ENCODE results near the gene GPC6.

GPC6 gene

DNA sequence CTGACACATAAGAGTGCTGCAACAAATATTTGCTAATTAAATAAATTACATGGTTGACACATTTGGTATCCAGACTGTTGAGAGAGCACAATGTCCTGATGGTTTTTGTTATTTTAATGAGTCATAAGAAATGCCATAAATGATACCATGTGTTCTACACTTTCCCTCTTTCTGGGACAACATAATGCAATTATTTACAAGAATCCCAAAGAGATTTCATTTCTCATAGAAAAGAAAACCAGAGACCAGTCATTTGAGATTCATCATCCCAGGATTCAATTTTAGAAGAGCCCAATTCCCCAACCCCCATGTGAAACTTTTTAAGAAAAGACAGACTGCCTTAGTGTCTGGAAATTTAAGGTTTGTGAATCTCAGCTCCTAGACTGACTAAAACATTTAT is 853.3 kb downstream of the GPC6 start:
- DNase-seq, result no peak

GRCh38 chr13:94080527-94080926 is 853.9 kb downstream of the GPC6 start:
- DNase-seq, result no peak

DNA sequence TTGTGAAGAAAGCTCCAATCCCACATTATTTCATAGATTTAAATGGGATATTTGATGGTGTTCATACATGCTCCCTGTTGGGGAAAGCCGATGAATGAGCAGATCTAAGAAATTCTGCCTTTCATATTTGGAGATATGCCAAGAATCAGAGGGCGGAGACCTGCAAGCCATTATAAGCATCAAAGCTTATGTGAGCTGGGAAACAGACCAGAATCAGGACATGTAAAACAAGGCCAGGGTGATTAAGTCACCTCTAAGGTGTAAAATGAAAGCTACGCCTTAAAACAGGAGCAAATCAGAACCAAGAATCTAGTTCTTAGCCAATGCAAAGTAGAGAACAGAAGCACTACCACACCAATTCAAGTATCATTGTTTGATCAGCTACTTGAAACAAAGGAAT is 860.5 kb downstream of the GPC6 start:
- DNase-seq, result peak; percentile 44

DNA sequence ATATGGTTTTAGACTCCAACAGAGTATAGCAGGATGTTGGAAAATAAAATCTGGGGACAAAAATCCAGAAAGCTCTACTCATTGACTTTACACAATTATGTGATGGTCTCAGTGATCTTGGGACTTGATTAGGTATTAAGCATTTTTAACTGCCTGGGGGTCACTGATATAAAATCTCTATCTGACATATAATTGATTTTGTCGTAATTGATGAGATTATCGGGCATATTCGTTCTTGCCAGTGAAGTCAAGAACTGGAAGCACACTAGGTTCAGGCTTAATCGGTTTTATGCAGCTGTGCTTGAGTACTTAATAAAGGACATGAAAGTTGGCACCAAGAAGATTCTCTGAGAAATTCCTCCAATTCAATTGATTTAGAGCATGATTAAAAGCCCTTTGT is 862.1 kb downstream of the GPC6 start:
- no peak for DNase-seq

- no peak for DNase-seq
These were observed 864.3 kb downstream of the GPC6 start for GRCh38 chr13:94090773-94091480.

DNA sequence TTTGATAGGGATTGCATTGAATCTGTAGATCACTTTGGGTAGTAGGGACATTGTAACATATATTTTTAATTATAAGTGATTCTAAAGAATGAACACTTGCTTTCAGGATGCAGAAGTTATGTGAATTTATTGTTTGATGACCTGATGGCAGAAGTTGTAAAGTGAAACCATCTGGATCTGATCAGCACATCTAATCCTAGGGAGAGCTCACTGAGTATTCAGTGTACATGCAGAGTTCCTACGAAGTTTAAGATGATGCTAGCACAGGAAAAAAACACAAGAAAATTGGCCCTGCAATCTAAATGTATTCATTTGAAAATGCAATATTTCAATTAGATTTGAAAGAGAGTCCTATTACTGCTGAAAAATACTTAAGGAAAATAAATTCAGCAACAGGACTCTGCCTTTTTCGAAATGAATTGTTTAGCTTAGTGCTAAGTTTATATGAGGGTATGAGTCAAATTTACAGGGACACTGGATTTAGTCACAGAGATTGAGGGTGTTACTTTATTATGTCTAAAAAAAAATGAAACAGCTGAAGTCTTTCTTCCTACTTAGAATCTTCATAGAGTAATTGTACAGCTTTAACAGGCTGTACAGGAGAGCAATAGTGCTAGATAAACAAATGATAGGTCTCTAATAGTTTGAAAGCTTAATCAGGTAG is 867.2 kb downstream of the GPC6 start:
- DNase-seq, result no peak

DNA sequence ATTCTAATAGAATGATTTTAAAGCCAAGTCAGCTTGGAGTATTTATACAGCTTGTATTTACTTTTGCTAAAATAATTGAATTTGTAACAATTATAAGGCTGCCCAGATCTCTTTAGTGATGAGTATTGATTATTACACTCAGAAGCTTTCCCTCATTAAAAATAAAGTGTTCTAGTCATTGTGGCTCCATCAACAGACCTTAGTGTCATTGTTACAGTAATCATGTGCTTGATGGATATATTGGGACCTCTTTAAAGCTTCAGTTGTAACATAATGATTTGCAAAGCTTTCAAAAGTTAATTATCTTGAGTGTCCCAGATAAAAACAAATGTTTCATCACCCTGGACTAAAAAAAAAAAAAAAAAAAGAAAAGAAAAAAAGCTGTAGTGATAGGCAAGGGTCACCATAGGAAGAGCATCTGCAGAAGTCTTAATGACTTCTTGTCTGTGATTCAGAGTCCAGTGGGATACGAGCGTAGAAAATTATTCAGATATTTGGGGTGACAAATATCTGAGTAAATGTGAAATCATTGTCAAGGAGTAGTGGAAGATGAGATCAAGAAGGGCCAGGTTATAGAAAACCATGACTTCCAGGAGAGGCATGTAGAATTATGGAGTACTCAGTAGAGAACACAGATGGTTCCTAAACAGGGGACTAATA is 883.2 kb downstream of the GPC6 start:
- DNase-seq, result peak; percentile 61

DNA sequence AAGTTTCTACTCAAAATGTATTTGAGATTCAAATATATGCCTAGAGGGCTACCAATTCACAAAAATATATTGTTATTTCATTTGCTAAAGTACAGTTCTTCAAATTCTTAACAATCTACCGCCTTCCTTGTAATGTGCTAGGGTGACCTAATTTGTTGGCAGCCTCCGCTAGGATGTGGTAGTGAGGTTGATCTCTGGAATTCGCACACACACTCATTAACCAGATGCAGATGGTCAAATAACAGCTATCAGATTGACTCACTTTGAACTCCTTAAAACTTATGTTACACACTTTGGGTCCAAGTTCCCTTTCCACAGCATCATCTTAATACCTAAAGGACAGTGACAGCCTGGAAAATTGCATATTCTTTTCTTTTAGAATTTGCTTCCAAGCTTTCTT is 885.6 kb downstream of the GPC6 start:
- no peak for DNase-seq

DNA sequence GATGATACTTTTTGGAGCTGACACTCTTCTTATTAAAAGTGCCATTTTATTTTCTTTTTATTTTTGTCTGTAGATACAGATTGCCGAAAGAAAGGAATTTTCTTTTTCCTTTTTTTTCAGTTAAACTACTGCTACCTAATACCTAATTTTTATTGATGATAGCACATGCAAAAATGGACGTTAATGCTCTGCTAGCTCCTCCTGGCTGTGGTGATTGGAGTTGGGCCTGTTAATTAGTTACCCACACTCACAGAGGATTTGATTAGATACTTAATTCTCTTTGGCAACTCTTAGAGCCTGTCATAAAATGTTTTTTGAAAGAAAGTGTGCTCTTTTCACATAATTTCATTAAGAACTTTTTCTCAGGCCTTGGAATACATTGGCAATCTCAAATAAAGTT is 886.1 kb downstream of the GPC6 start:
- DNase-seq, result no peak

- DNase-seq, result no peak
These were observed 886.6 kb downstream of the GPC6 start for GRCh38 chr13:94113245-94113644.

- no peak for DNase-seq
These were observed 887.6 kb downstream of the GPC6 start for GRCh38 chr13:94114166-94114565.

GRCh38 chr13:94115054-94115453 is 888.4 kb downstream of the GPC6 start:
- no peak for DNase-seq

- DNase-seq, result no peak
These were observed 892.8 kb downstream of the GPC6 start for GRCh38 chr13:94119360-94119936.

DNA sequence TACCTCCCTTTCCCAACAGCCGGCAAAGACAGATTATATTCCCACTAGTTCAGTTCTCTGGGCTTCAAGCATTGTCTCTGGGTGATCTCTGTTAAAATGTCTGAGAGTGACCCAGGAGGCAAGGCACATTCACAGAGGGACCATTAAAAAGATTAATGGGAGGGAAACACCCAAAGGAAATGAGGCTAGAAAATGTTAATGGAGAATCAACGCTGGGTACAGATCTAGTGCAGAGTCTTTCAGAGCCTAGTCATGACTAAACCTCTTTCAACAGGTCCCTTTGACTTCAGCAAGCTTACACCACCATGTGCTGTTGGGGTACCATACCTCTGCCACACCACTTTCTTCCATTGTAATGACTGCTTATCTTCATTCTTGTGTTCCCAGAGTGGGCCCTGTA is 894.3 kb downstream of the GPC6 start:
- no peak for DNase-seq

DNA sequence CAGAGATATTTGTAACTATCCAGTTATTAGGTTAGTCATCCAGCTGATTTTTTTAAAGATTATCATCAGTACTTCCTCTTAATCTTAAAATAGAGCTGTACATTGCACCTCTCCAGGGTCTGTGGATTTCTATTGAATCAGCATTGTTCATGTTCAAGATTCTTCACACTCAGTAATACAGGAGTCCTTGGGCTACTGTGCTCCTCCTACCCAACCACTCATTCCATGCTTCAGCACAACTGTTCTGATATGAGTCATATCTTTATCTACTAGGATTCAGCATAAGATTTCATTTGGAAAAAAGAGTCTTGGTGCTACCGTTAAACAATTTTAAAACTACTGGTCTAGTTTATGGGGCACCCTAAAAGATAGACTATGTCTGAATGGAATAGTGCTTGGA is 895.1 kb downstream of the GPC6 start:
- no peak for DNase-seq

DNA sequence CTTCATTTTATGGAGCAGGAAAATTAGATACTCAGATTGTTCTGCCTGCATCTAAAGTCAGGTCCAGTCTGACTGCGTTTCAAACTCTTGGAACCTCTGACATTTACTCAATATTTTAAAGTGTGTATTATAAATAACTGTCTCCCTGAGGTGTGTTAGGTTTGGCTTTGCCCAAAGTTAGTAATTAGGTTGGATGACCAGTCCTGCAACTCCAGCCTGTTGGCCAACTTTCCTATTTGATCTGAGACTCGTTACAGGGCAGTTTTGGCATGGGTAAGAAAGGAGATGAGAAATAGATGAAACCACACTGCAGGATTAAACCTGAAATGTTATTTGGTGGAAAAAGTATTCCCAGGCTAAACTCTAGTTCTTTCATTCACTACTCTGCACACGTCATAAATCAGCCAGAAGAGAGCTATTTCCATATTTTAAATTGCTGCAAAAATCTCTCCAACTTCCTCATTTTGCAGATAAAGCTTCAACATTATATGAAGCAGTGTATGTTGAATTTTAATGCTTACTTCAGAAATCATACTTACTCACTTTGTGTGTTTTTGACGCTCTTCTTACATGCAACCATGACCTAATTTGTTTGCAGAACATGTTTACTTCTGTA is 895.8 kb downstream of the GPC6 start:
- DNase-seq, result no peak

- no peak for DNase-seq
These were observed 897.0 kb downstream of the GPC6 start for GRCh38 chr13:94123557-94123956.

- DNase-seq, result no peak
These were observed 901.8 kb downstream of the GPC6 start for GRCh38 chr13:94128430-94128829.

DNA sequence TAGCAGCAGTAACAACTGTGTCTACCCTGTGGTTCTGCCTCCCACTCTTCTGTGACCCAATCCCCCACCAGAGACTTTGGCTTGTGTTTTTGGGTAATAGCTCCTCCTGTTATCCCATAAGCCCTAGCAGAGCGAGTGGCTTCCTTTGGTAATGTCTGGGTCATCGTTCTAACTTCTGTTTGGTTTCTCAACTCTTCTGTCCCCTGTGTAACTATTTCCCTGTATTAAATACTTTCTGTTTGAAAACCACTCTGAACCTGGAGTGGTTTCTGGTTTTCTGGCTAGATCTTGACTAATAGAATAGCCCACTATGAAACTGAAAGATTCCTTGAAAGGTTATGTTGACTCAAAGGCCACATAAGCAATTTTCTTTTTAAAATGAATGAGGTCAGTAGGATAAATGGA is 902.9 kb downstream of the GPC6 start:
- DNase-seq, result no peak

- no peak for DNase-seq
These were observed 912.2 kb downstream of the GPC6 start for GRCh38 chr13:94138831-94139230.

DNA sequence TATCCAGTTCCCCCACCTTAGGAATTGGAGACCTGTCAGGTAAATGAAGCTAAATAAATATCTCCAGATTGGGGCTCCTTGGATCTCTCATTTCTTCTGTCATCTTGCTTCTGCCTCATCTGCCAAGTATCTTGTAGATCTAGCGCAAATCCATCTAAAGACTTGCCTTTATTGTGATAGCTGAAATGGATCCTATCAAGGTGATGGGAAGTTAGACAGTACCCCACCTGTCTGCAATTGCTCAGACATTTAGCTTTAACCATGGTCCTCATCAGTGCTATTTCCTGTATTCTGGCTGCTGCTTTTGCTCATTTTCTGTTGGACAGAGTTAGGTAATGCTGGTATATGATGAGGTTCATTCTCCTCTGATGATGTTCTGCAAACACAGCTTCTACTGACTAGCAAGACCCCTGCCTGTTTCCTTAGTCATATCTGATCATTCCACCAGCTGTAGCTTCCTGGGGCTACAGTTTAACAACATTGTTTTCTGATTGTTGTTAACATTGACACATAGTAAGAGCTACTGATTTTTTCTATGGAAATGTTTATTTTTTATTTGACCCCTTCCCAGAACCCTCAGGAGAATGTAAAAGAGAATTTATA is 912.9 kb downstream of the GPC6 start:
- DNase-seq, result no peak

DNA sequence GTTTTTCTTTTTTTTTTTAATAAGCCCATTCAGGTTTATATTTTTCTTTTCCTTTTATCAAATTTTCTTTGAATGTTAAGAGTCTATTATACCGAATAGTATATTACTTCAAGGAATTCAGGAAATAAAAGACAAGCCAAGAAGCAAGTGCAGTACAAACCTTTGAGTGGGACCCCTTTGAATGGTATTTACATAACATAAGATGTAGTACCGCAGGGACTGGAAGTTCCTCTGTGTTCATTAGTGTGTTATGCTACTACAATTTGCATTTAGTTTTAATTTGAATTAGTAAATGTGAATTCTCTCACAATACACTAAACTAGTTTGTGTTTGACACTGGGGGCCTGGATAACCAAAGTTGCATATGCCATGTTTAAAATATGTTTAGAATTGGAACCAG is 913.4 kb downstream of the GPC6 start:
- DNase-seq, result no peak

DNA sequence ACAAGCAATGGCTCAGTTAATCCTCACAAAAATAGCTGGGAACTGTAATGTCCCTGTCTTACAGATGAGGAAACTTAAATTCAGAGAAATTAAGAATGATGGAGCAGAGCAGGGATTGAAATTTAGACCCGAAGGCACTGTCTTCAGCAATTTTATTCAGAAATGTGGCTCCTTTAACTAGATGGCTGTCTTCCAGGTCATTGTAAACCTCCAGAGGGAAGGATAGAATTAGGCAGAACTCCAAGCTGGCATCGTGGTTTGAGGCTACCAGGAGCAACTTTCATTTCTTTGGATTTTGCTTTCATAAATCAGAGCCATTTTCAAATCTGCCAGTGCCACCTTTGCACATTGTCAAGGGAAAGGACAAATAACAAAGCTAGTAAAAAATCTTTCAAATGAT is 913.9 kb downstream of the GPC6 start:
- DNase-seq, result peak; percentile 7
